PC-9 (cell line): ENCODE measurements around the gene JMJD6. TPM values are rescaled to one million over a fixed set of nuclear protein-coding genes. Genes with fewer than 3 reads are reported as not detected.
"Not testable (repeated sequence)": the region's sequence is repeated elsewhere in the genome, so short reads cannot be mapped to it uniquely, and the experiment has no call there.

Experiments used
- BruUV-seq: library from RNA; stranded (reverse); fragments of 400-500 nt; replicated peaks from 2 replicates; lab custom pipeline; 2021; lab: Mats Ljungman, UMichigan
- CTCF ChIA-PET: fragments of 300-600 bp; sonication (Branson Sonifier 250); formaldehyde crosslinking; loops from one replicate; lab custom pipeline; 2022; ENCODE audit warnings: antibody characterized with exemption; lab: Charles Lee
- POLR2A ChIA-PET: fragments of 300-600 bp; sonication (Branson Sonifier 250); formaldehyde crosslinking; loops from one replicate; lab custom pipeline; 2022; ENCODE audit warnings: antibody characterized with exemption; ENCODE audit not compliant: unreplicated experiment; lab: Charles Lee
- DNase-seq, 2 experiments: peaks; one replicate each; pipeline versions ENCODE4 v3.0.0 to v3.0.0-alpha.2; 2015 to 2022; ENCODE audit warnings: mixed read lengths in 1 of 2
- H2AFZ ChIP-seq: fragments of 200-600 bp; sonication (generic); 2 replicates; pipeline ENCODE4 v1.8.1; 2017; ENCODE audit warnings: antibody characterized with exemption
- H3F3A ChIP-seq: fragments of 200-600 bp; sonication (generic); 2 replicates; pipeline ENCODE4 v1.8.1; 2017; ENCODE audit warnings: antibody characterized with exemption, mild to moderate bottlenecking, low read depth; ENCODE audit not compliant: insufficient read depth
- H3K27ac ChIP-seq: fragments of 200-600 bp; sonication (generic); 2 replicates; pipeline ENCODE4 v1.6.1; 2016; ENCODE audit warnings: mixed run types
- H3K27me3 ChIP-seq: fragments of 200-600 bp; sonication (generic); 2 replicates; pipeline ENCODE4 v1.6.1; 2016; ENCODE audit warnings: low read depth, mixed run types; ENCODE audit not compliant: insufficient read depth
- H3K36me3 ChIP-seq: fragments of 200-600 bp; sonication (generic); 2 replicates; pipeline ENCODE4 v1.6.1; 2016; ENCODE audit warnings: low read depth, mixed run types
- H3K4me1 ChIP-seq: fragments of 200-600 bp; sonication (generic); replicated peaks from 2 replicates; pipeline ENCODE4 v1.6.1; 2016; ENCODE audit warnings: mixed run types; ENCODE audit not compliant: insufficient read depth
- H3K4me2 ChIP-seq: fragments of 200-600 bp; sonication (generic); 2 replicates; pipeline ENCODE4 v1.6.1; 2017; ENCODE audit warnings: mixed run types
- H3K4me3 ChIP-seq: fragments of 200-600 bp; sonication (generic); 2 replicates; pipeline ENCODE4 v1.6.1; 2016; ENCODE audit warnings: mixed run types
- H3K79me2 ChIP-seq: fragments of 200-600 bp; sonication (generic); 2 replicates; pipeline ENCODE4 v1.6.1; 2017; ENCODE audit warnings: low read depth, mixed run types
- H3K9me2 ChIP-seq: fragments of 200-600 bp; sonication (generic); 2 replicates; pipeline ENCODE4 v1.8.1; 2017; ENCODE audit warnings: mild to moderate bottlenecking; ENCODE audit not compliant: insufficient read depth
- H3K9me3 ChIP-seq: fragments of 200-600 bp; sonication (generic); 2 replicates; pipeline ENCODE4 v1.8.1; 2016; ENCODE audit warnings: low read depth; ENCODE audit not compliant: insufficient read depth
- H4K20me1 ChIP-seq: fragments of 200-600 bp; sonication (generic); 2 replicates; pipeline ENCODE4 v1.8.1; 2017; ENCODE audit not compliant: insufficient read depth
- EZH2 ChIP-seq: fragments of 200-600 bp; sonication (generic); IDR thresholded peaks from 2 replicates; pipeline ENCODE4 v1.8.0; 2017; ENCODE audit warnings: antibody characterized with exemption, low read depth
- intact Hi-C: fragments of 100-400 bp; cut with micrococcal nuclease; formaldehyde crosslinking; loops from one replicate; pipeline ENCODE4 v1.10.0; 2022; ENCODE audit not compliant: unreplicated experiment
- total RNA-seq: library from RNA; stranded (reverse); gene quantifications from 2 replicates; pipeline ENCODE4 v1.2.3, GENCODE V29; 2021
- TF ChIP-seq, protein P1 (sequence below): fragments of 200-600 bp; sonication (generic); conservative IDR thresholded peaks from 2 replicates; pipeline ENCODE4 v1.6.1; 2017; ENCODE audit warnings: mixed run types, antibody characterized with exemption, mild to moderate bottlenecking, moderate library complexity

The JMJD6 gene
- total RNA-seq, 1 experiment from 2014 or later = 25.2 TPM

DNA sequence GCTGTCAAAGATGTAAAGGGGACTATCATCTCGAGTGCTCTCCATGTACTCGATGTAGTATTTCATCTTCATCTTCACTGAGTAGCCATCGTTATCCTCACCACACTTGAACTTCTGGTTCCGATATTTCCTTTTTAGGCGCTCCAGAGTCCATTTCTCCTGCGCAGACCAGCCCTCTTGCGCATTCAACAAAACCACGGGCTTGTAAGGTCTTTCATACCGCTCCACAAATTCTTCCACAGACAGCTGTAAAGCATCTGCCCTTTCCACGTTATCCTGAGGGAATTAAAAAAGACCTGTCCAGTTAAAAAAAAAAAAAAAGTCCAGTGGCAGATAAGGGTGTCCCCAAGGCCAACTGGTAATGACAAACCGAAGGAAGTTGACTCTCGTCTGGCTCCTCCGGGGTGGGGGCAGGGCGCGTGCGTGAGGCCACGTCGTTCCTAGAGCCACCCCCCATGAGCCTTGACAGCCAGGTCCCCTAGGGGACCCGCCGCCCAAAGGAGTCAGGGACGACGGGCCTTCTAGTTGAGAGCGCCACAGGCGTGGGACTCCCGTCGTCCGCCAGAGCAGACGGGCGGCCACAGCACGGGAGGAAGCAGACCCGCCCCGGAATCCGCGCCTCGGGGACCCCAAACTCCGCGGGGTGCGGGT lies 701 bp downstream of the JMJD6 start:
- no peaks in the 10 kb centered on the region for H3K9me3 ChIP-seq
- H3K27me3 ChIP-seq = no peaks in the 10 kb centered on the region
- no peak for TF ChIP-seq EZH2
- TF ChIP-seq, protein P1, sequence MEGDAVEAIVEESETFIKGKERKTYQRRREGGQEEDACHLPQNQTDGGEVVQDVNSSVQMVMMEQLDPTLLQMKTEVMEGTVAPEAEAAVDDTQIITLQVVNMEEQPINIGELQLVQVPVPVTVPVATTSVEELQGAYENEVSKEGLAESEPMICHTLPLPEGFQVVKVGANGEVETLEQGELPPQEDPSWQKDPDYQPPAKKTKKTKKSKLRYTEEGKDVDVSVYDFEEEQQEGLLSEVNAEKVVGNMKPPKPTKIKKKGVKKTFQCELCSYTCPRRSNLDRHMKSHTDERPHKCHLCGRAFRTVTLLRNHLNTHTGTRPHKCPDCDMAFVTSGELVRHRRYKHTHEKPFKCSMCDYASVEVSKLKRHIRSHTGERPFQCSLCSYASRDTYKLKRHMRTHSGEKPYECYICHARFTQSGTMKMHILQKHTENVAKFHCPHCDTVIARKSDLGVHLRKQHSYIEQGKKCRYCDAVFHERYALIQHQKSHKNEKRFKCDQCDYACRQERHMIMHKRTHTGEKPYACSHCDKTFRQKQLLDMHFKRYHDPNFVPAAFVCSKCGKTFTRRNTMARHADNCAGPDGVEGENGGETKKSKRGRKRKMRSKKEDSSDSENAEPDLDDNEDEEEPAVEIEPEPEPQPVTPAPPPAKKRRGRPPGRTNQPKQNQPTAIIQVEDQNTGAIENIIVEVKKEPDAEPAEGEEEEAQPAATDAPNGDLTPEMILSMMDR = no peak
- peaks cover 12% of the 10 kb centered on the region for H3K4me1 ChIP-seq
- ChIA-PET CTCF (no interaction called here), POLR2A (no interaction called here)
- H3K9me2 ChIP-seq = no peaks in the 10 kb centered on the region
- BruUV-seq = no TSS peak
- H3F3A ChIP-seq = 0 out of 2 replicates have a peak, but pooled peaks cover 6% of the 10 kb centered on the region
- H3K79me2 ChIP-seq = peaks cover 64% of the 10 kb centered on the region
- peak overlapping the region; percentile 73 for H3K4me3 ChIP-seq
- H3K27ac ChIP-seq = peak overlapping the region; percentile 49
- H3K36me3 ChIP-seq = 0 out of 2 replicates have a peak, but pooled peaks cover 6% of the 10 kb centered on the region
- DNase-seq = peak in 1 of 2 experiments; percentile 40
- H3K4me2 ChIP-seq = peak overlapping the region; percentile 87
- peak overlapping the region; percentile 91 for H2AFZ ChIP-seq
- peaks cover 8% of the 10 kb centered on the region; the same call in 1 of the 2 replicates for H4K20me1 ChIP-seq
- intact Hi-C loops = loop anchor here (5.0 kb wide), 2 partner anchors 168 to 342 kb away; no protein-coding TSS in a partner anchor

DNA sequence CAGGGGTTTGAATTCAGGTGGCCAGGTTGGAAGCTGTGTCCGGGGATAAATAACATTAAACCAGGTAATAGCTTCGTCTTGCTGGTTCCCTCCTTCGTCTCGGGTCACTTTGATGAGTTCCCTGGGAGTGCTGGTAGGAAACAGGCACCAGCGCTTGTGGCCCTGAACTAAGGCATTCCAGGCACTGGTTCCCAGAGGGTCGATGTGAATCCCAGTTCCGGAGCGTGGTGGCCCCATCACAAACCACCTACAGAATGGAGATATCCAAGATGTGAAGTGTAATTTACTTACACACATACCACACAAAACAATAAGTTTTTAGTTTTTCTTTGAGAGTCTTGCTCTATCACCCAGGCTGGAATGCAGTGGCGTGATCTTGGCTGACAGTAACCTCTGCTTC lies 2.6 kb downstream of the JMJD6 start:
- POLR2A ChIA-PET = no interaction called here
- Histone ChIP-seq H3K27me3 (no peaks in the 10 kb centered on the region), H3K79me2 (peaks cover 49% of the 10 kb centered on the region), H3K27ac (no peak overlapping the region), H3K9me2 (no peaks in the 10 kb centered on the region), H3K9me3 (no peaks in the 10 kb centered on the region), H2AFZ (no peak overlapping the region), H4K20me1 (peaks cover 8% of the 10 kb centered on the region; the same call in 1 of the 2 replicates), H3K36me3 (0 out of 2 replicates have a peak, but pooled peaks cover 6% of the 10 kb centered on the region), H3K4me1 (peaks cover 12% of the 10 kb centered on the region), H3K4me3 (no peak overlapping the region), H3K4me2 (no peak overlapping the region), H3F3A (no peaks in the 10 kb centered on the region)
- intact Hi-C loops = no loop called here
- no peak for DNase-seq
- no peak for TF ChIP-seq EZH2
- TF ChIP-seq, protein P1 = no peak
- no TSS peak for BruUV-seq
- CTCF ChIA-PET = no interaction called here

DNA sequence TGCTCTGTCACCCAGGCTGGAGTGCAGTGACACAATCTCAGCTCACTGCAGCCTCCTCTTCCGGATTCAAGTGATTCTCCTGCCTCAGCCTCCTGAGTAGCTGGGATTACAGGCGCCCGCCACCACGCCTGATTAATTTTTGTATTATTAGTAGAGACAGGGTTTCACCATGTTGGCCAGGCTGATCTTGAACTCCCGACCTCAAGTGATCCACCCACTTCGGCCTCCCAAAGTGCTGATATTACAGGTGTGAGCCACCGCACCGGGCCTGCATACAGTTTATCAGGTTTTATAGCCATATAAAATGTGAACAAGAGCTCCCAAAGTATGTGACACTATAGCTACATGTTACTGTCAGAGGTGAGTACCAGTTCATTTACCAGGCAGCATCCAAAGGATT lies 3.4 kb downstream of the JMJD6 start:
- H3K27me3 ChIP-seq, H4K20me1 ChIP-seq, POLR2A ChIA-PET, H3K4me2 ChIP-seq, H3K4me3 ChIP-seq, H3K9me2 ChIP-seq, H3F3A ChIP-seq, H3K27ac ChIP-seq, H3K36me3 ChIP-seq, DNase-seq, CTCF ChIA-PET, H2AFZ ChIP-seq, intact Hi-C loops, BruUV-seq, H3K9me3 ChIP-seq: not testable (repeated sequence)
- Histone ChIP-seq H3K79me2 (peaks cover 41% of the 10 kb centered on the region), H3K4me1 (peaks cover 11% of the 10 kb centered on the region)
